Measurements from ENCODE around the gene MYO5B.
"Not testable (repeated sequence)": the region's sequence is repeated elsewhere in the genome, so short reads cannot be mapped to it uniquely, and the experiment has no call there.

Gene MYO5B

DNA sequence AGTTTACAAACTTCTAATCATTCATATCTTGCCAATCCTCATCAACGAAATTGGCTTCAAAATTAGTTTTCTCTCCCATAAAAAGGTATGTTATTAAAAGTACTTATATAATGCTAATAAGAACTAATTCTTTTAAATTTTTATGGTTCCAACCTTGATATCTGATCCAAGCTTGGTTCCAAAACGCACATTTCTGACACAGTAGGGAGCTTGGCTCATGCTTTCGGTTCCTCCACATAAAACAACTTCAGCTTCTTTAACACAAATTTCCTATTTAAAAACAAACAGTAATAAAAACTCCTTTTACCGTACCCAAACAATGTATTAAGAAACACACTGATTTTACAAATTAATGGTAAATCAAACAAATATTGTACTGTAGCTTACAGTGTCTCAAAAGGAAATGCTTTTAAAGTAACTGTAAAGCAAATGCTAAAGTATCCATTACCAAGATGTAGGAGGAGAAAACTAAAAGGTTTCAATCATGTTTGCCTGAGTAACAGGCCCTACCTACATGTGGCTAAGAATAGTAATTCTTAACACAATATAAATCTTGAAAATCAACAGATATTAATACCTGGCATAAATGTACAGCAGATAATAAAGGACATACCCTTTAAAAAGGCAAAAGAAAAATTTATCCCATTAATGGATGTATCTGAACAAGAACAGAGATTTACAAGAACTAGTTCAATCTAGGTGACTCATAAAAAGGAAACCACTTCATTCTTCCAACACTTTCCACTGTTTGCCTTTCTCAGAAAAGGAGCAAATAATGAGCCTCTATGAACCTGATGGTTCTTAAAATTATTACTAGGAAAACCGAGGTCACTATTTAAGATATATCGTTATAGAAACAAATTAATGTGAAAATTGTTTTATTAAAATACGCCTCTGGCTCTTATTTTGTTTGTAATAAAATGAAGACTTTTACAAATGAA, 399.1 kb downstream of the MYO5B start:
- no peak for DNase-seq (ENCODE audit: low read depth)

DNA sequence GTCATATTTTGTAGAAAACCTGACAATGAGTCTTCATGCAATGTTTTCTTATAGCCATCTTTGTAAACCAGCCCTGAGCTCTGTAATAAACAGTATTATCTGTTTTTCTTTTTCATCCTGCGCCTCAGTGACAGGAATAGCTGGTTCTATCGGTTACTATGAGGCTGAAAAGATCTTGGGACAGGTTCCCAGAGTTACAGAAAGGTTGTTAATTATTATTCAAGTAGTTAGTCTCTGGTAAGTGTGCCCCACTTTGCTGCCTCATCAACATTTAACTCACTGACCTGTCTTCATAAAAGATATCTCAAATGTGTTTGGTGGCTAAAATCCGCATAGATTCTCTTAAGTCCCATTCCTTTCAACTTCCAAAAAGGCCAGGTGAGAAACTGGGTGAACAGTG, 400.2 kb downstream of the MYO5B start:
- DNase-seq (ENCODE audit: low read depth), result no peak

DNA sequence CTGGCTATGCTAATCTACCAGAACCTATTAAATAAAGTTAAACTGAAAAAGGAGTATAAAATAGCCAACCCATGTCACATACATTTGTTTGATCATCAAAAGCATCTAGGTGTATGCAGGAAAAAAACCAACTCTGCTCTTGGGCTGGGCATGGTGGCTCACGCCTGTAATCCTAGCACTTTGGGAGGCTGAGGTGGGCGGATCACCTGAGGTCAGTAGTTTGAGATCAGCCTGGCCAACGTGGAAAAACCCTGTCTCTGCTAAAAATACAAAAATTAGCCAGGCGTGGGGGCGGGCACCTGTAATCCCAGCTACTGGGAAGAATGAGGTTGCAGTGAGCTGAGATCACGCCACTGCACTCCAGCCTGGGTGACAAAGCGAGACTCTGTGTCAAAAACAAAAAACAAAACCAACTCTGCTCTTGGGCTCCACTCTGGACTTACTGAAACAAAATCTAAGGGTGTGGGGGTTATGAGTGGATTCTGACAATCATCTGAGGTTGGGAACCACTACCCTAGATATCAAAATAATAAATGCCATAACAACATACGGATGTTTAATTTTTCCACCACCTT, 405.3 kb downstream of the MYO5B start:
- not testable (repeated sequence) for DNase-seq (ENCODE audit: low read depth)

DNA sequence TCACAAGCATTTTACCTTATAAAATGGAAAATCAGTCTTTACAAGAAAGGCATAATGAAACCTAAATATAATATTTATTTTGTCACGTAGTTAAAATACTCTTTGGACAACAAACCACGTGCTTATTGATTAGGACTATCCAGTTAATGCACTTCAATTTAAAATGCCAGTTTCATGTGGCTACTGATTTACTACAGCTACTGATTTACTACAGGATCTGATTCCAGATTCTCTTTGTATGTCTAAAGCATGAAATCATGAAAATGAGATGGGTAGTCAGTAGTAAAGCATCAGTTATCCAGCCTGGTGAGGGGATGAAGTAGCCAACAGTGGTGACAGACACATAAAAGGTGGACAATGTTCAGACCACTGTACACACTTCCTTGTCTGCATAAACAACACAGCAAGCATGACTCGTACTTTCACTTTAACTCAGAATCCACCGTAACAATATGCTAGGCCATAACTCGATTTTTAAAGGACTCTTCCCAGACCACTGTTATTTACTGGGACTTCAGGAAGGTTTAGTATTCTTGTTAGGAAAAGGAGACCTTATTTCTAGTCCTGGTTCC, 406.5 kb downstream of the MYO5B start:
- DNase-seq (ENCODE audit: low read depth), result no peak

DNA sequence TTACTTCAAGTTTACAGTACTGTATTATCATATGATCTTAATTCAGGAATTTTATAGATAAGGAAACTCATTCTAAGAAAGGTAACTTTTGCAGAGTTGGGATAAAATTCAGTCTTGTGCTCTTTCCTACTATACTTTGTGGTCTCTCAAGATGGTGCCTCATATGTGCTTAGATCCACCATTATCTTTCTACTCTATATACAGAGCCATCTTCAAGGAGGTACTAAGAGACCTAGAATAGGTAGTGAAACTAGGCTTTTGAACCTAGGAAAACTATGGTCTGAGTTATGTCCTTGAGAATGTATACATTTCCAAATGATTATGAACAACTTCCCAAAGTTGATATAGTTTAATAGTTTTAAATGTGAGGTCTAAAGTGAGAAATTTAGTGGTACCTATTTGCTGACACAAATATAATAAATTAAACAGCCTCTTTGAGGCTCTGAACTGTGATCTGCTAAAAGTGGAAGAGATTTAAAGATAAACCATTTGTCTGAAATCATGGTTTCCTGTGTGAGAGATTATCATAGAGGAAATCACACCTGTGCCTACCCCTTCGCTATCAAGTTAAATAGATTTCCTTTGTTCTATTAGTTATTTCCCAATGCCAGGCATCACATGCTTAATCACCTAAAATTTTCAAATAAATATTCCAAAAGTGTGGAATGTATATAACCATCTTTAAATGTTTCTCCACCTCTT, 408.8 kb downstream of the MYO5B start:
- no peak for DNase-seq (ENCODE audit: low read depth)

DNA sequence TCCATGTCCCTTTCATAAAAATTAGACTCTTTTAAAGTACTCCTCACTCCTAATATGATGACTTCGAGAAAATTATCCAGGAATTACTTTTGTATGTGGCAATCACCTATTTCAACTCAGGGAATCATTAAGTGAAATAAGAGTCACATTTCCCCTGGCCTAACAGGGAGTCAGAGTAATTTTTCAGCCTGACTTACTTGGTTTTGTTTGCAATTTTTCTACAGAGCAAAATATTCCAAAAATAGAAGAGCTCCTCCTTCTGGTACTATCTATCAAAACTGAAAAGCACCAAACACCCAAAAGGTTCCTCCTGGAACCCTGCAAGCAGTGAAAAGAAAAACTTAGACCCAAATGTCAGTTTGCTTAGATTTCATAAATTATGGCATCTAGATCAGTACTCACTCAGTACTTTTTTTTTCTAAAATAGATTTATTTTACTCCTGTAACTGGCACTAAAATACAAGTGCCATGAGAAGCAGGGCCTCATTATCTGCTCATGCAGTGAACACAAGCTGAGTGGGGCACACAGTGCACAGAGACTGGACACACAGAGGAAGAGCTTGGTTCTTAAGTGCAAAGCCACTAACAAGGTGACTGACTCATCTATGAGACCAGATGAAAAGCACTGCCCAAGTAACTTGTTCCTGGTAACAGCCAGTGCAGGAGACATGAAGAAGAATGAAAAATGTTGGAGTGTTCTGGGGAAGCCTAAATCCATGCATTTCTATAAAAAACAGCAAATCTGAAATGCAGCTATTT, 410.3 kb downstream of the MYO5B start:
- no peak for DNase-seq (ENCODE audit: low read depth)

- not testable (repeated sequence) for DNase-seq (ENCODE audit: low read depth)
These were observed 411.3 kb downstream of the MYO5B start for GRCh38 chr18:49783631-49784030.

DNA sequence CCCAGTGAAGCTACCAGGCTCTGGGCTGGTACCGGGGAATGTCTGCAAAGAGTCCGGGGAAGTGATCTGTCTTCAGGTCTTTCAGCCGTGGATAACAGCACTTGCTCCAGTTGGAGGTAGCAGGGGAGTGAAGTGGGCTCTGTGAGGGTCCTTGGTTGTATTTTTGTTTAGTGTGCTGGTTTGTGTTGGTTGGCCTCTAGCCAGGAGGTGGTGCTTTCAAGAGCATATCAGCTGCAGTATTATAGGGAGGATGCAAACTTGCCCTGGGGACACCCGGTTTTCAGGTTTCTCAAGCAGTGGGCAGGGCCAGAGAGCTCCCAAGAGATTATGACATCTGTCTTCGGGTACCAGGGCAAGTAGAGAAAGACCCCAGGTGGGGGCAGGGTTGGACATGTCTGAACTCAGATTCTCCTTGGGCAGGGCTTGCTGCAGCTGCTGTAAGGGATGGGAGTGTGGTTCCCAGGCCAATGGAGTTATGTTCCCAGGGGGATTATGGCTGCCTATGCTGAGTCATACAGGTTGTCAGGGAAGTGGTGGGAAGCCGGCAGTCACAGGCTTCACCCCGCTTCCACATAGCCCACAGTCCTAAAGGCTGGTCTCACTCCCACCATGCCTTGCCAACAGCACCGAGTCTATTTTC, 416.0 kb downstream of the MYO5B start:
- no peak for DNase-seq (ENCODE audit: low read depth)

Data from HS-5 (cell line).